ENCODE results near the gene GALNT17.

Gene GALNT17

GRCh38 chr7:71106226-71106625, 25.7 kb upstream of the GALNT17 start:
- POLR2A ChIA-PET: no interaction called here

GRCh38 chr7:71112436-71112835, 19.5 kb upstream of the GALNT17 start:
- Histone ChIP-seq H3K4me1 (ENCODE audit: control insufficient read depth, insufficient read depth, low read length) (no peaks in the 10 kb centered on the region), H3K9me3 (ENCODE audit: control insufficient read depth, insufficient read depth, low read depth, low read length) (no peaks in the 10 kb centered on the region), H3K4me3 (ENCODE audit: low read depth, low read length) (no peak overlapping the region), H3K27ac (ENCODE audit: extremely low read depth, low read depth, low read length) (no peak overlapping the region), H3K36me3 (ENCODE audit: control insufficient read depth in 2 of 2, insufficient read depth in 1 of 2, low read length in 2 of 2) (no peaks in the 10 kb centered on the region)
- ChIA-PET POLR2A (no interaction called here), CTCF (no interaction called here)
- TF ChIP-seq ZNF654 (tag by site-specific recombination; IDR thresholded peaks at IDR 0.05; ENCODE audit: low read depth) (no peak), ZNF175 (tag by site-specific recombination; IDR thresholded peaks at IDR 0.05) (no peak), ZNF37A (tag by site-specific recombination; IDR thresholded peaks at IDR 0.05) (no peak), KLF10 (tag by site-specific recombination; IDR thresholded peaks at IDR 0.05) (no peak), KLF9 (tag by site-specific recombination; IDR thresholded peaks at IDR 0.05; ENCODE audit: low read depth) (no peak), ZNF600 (tag by site-specific recombination; IDR thresholded peaks at IDR 0.05) (no peak), ZFP37 (tag by site-specific recombination; IDR thresholded peaks at IDR 0.05) (no peak), ZNF114 (tag by site-specific recombination; IDR thresholded peaks at IDR 0.05) (no peak), ZNF2 (tag by site-specific recombination; IDR thresholded peaks at IDR 0.05) (no peak), ZNF623 (tag by site-specific recombination; IDR thresholded peaks at IDR 0.05) (no peak), ZBTB21 (tag by site-specific recombination; IDR thresholded peaks at IDR 0.05) (no peak)
- TF ChIP-seq, protein P1, sequence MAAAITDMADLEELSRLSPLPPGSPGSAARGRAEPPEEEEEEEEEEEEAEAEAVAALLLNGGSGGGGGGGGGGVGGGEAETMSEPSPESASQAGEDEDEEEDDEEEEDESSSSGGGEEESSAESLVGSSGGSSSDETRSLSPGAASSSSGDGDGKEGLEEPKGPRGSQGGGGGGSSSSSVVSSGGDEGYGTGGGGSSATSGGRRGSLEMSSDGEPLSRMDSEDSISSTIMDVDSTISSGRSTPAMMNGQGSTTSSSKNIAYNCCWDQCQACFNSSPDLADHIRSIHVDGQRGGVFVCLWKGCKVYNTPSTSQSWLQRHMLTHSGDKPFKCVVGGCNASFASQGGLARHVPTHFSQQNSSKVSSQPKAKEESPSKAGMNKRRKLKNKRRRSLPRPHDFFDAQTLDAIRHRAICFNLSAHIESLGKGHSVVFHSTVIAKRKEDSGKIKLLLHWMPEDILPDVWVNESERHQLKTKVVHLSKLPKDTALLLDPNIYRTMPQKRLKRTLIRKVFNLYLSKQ (tag by site-specific recombination; IDR thresholded peaks at IDR 0.05; ENCODE audit: borderline replicate concordance): no peak
- TF ChIP-seq, protein P2, sequence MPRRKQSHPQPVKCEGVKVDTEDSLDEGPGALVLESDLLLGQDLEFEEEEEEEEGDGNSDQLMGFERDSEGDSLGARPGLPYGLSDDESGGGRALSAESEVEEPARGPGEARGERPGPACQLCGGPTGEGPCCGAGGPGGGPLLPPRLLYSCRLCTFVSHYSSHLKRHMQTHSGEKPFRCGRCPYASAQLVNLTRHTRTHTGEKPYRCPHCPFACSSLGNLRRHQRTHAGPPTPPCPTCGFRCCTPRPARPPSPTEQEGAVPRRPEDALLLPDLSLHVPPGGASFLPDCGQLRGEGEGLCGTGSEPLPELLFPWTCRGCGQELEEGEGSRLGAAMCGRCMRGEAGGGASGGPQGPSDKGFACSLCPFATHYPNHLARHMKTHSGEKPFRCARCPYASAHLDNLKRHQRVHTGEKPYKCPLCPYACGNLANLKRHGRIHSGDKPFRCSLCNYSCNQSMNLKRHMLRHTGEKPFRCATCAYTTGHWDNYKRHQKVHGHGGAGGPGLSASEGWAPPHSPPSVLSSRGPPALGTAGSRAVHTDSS (tag by site-specific recombination; IDR thresholded peaks at IDR 0.05): no peak

More at GRCh38 chr7:71106226-71106625, 25.7 kb upstream of the GALNT17 start:
- TF ChIP-seq ZNF280D (tag by site-specific recombination; IDR thresholded peaks at IDR 0.05) (no peak), ZNF10 (tag by site-specific recombination; IDR thresholded peaks at IDR 0.05) (no peak), MYNN (tag by site-specific recombination; IDR thresholded peaks at IDR 0.05; ENCODE audit: borderline replicate concordance) (no peak), ZBTB17 (tag by site-specific recombination; IDR thresholded peaks at IDR 0.05) (no peak), ZNF664 (tag by site-specific recombination; IDR thresholded peaks at IDR 0.05) (no peak), ZNF670 (tag by site-specific recombination; IDR thresholded peaks at IDR 0.05; ENCODE audit: low read depth) (no peak)
- TF ChIP-seq, protein P3, sequence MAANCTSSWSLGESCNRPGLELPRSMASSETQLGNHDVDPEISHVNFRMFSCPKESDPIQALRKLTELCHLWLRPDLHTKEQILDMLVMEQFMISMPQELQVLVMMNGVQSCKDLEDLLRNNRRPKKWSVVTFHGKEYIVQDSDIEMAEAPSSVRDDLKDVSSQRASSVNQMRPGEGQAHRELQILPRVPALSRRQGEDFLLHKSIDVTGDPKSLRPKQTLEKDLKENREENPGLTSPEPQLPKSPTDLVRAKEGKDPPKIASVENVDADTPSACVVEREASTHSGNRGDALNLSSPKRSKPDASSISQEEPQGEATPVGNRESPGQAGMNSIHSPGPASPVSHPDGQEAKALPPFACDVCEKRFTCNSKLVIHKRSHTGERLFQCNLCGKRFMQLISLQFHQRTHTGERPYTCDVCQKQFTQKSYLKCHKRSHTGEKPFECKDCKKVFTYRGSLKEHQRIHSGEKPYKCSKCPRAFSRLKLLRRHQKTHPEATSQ (tag by site-specific recombination; IDR thresholded peaks at IDR 0.05): no peak
- H3K4me1 ChIP-seq (ENCODE audit: control insufficient read depth, insufficient read depth, low read length): no peaks in the 10 kb centered on the region
- CTCF ChIA-PET: no interaction called here
- H3K9me3 ChIP-seq (ENCODE audit: control insufficient read depth, insufficient read depth, low read depth, low read length): no peaks in the 10 kb centered on the region
- no peak overlapping the region for H3K27ac ChIP-seq (ENCODE audit: extremely low read depth, low read depth, low read length)
- no peaks in the 10 kb centered on the region for H3K36me3 ChIP-seq (ENCODE audit: control insufficient read depth in 2 of 2, insufficient read depth in 1 of 2, low read length in 2 of 2)
- H3K4me3 ChIP-seq (ENCODE audit: low read depth, low read length): no peak overlapping the region

All from HEK293 (cell line).